Measurements from ENCODE around the gene RUNX1. TPM values are rescaled to one million over a fixed set of nuclear protein-coding genes. Genes with fewer than 3 reads are reported as not detected.

The RUNX1 gene
- total and polyA plus RNA-seq, 2 of the 13 experiments (the other 11 are each of a cell fraction or from before 2014, with no cell fraction given): 5.4 to 6.4 TPM

DNA sequence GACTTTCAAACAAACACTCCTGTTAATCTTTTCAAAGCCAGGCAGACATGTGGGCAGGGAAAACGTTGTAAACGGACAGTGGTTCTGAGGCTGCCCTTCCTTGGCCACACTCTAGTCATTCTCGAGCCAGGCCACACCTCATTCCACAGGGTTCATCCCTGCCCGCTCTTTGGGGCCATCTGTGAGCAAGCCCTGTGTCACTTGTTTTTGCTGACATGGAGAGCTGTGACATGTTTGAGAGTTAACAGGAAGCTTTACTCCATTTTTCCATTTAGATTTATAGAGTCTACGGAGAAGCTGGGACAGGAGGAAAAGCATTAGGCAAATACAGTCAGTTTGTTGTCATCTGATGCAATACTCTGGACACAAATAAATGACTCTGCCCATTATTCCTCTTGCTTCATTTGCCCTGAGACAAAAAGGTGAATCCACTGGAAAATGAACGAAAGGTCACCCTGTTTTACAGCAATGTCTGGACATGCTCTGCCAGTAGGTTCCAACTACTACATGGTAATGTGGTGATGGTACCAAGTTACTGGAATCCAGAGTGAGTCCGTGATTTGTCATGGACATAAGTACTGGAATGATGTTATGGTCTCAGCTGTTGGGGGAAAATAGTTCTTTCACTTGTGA lies 253.4 kb downstream of the RUNX1 start (continued):
- TF ChIP-seq, protein P1, sequence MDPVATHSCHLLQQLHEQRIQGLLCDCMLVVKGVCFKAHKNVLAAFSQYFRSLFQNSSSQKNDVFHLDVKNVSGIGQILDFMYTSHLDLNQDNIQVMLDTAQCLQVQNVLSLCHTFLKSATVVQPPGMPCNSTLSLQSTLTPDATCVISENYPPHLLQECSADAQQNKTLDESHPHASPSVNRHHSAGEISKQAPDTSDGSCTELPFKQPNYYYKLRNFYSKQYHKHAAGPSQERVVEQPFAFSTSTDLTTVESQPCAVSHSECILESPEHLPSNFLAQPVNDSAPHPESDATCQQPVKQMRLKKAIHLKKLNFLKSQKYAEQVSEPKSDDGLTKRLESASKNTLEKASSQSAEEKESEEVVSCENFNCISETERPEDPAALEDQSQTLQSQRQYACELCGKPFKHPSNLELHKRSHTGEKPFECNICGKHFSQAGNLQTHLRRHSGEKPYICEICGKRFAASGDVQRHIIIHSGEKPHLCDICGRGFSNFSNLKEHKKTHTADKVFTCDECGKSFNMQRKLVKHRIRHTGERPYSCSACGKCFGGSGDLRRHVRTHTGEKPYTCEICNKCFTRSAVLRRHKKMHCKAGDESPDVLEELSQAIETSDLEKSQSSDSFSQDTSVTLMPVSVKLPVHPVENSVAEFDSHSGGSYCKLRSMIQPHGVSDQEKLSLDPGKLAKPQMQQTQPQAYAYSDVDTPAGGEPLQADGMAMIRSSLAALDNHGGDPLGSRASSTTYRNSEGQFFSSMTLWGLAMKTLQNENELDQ (CRISPR knock-in tag; IDR thresholded peaks at IDR 0.05; ENCODE audit: borderline replicate concordance): no peak
- peak; percentile 39; the same call in 1 of the 2 replicates for TF ChIP-seq ZNF687 (CRISPR knock-in tag; IDR thresholded peaks at IDR 0.05)
- 0 out of 2 replicates have a peak, but pooled peaks have one; percentile 26 for TF ChIP-seq ZNF772 (CRISPR knock-in tag; IDR thresholded peaks at IDR 0.05)
- TF ChIP-seq POLR2A (IDR thresholded peaks at IDR 0.05; ENCODE audit: insufficient read depth in 1 of 2, low read depth in 2 of 2, low read length in 2 of 2): no peak
- TF ChIP-seq, protein P2, sequence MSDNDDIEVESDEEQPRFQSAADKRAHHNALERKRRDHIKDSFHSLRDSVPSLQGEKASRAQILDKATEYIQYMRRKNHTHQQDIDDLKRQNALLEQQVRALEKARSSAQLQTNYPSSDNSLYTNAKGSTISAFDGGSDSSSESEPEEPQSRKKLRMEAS (IDR thresholded peaks at IDR 0.05): peak; percentile 28; the same call in 1 of the 2 replicates
- TF ChIP-seq RARA (CRISPR knock-in tag; IDR thresholded peaks at IDR 0.05): peak; percentile 59
- TF ChIP-seq HMGXB4 (CRISPR knock-in tag; IDR thresholded peaks at IDR 0.05; ENCODE audit: borderline replicate concordance in 1 of 2, low read depth in 1 of 2): 0 out of 4 replicates have a peak, but pooled peaks of 1 of the 2 experiments have one; percentile 39
- TF ChIP-seq ZNF747 (CRISPR knock-in tag; IDR thresholded peaks at IDR 0.05; ENCODE audit: borderline replicate concordance): 0 out of 2 replicates have a peak, but pooled peaks have one; percentile 41
- TF ChIP-seq ZFP36L1 (CRISPR knock-in tag; IDR thresholded peaks at IDR 0.05): no peak
- no peak for TF ChIP-seq ZC3H4 (CRISPR knock-in tag; IDR thresholded peaks at IDR 0.05; ENCODE audit: borderline replicate concordance)
- no peak for TF ChIP-seq NFATC3 (CRISPR knock-in tag; IDR thresholded peaks at IDR 0.05)
- TF ChIP-seq SNAPC5 (CRISPR knock-in tag; IDR thresholded peaks at IDR 0.05; ENCODE audit: borderline replicate concordance): no peak
- peak; percentile 44; the same call in 1 of the 2 replicates for TF ChIP-seq MED1 (CRISPR knock-in tag; IDR thresholded peaks at IDR 0.05)
- TF ChIP-seq, protein P3, sequence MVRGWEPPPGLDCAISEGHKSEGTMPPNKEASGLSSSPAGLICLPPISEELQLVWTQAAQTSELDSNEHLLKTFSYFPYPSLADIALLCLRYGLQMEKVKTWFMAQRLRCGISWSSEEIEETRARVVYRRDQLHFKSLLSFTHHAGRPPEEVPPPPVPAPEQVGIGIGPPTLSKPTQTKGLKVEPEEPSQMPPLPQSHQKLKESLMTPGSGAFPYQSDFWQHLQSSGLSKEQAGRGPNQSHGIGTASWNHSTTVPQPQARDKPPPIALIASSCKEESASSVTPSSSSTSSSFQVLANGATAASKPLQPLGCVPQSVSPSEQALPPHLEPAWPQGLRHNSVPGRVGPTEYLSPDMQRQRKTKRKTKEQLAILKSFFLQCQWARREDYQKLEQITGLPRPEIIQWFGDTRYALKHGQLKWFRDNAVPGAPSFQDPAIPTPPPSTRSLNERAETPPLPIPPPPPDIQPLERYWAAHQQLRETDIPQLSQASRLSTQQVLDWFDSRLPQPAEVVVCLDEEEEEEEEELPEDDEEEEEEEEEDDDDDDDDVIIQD (CRISPR knock-in tag; IDR thresholded peaks at IDR 0.05; ENCODE audit: low read depth): peak; percentile 14; the same call in 1 of the 2 replicates
- no peak for TF ChIP-seq ZNF577 (CRISPR knock-in tag; IDR thresholded peaks at IDR 0.05; ENCODE audit: borderline replicate concordance, low read depth)
- TF ChIP-seq ZFP90 (CRISPR knock-in tag; IDR thresholded peaks at IDR 0.05; ENCODE audit: borderline replicate concordance): 0 out of 2 replicates have a peak, but pooled peaks have one; percentile 21
- TF ChIP-seq CREB1 (IDR thresholded peaks at IDR 0.05): no peak
- 0 out of 2 replicates have a peak, but pooled peaks have one; percentile 13 for TF ChIP-seq CREB1 (CRISPR knock-in tag; IDR thresholded peaks at IDR 0.05)
- TF ChIP-seq CCDC6 (CRISPR knock-in tag; IDR thresholded peaks at IDR 0.05): no peak

Measured in HepG2 (cell line).